Measurements from ENCODE around the gene NEK10. TPM values are rescaled to one million over a fixed set of nuclear protein-coding genes. Genes with fewer than 3 reads are reported as not detected.

The NEK10 gene
- total and polyA plus RNA-seq, 2 of the 4 experiments (the other 2 are of a cell fraction): 2.2 to 6.6 TPM

GRCh38 chr3:27307566-27307965, 61.6 kb downstream of the NEK10 start:
- H3K9ac ChIP-seq (ENCODE audit: low read depth, low read length): no peak overlapping the region
- H3K9me3 ChIP-seq (ENCODE audit: control insufficient read depth, insufficient read depth, low read length): no peaks in the 10 kb centered on the region
- H3K4me1 ChIP-seq (ENCODE audit: control insufficient read depth, insufficient read depth, low read length): peaks cover 3% of the 10 kb centered on the region; the same call in 1 of the 2 replicates
- no peak overlapping the region for H2BK5ac ChIP-seq (ENCODE audit: low read depth, low read length, poor library complexity, severe bottlenecking)
- no peak overlapping the region for H3K4me3 ChIP-seq (ENCODE audit: insufficient read depth, low read depth, low read length)
- no peak for ATAC-seq (ENCODE audit: low read depth)
- no peak overlapping the region for H4K91ac ChIP-seq (ENCODE audit: insufficient read depth, low read depth, low read length)
- no peak overlapping the region for H4K5ac ChIP-seq (ENCODE audit: low read depth, low read length)
- H3K56ac ChIP-seq (ENCODE audit: extremely low read depth, insufficient read depth, low read length): no peak overlapping the region
- intact Hi-C loops (cut with micrococcal nuclease) (no loop called here), dilution Hi-C loops (cut with HindIII; ENCODE audit: low sequenced_read_pairs, unreplicated experiment) (no loop called here), in situ Hi-C loops (cut with MboI; ENCODE audit: low sequenced_read_pairs) (no loop called here)
- no TSS peak for BruUV-seq (replicated peaks)
- no peak overlapping the region for H4K8ac ChIP-seq (ENCODE audit: low read depth in 2 of 2, low read length in 2 of 2)
- no peak overlapping the region for H3K4me2 ChIP-seq (ENCODE audit: low read depth, low read length)
- TF ChIP-seq MAZ (IDR thresholded peaks at IDR 0.05; ENCODE audit: borderline replicate concordance, low read depth, low read length): no peak
- TF ChIP-seq MAFK (IDR thresholded peaks at IDR 0.05; ENCODE audit: low read depth, low read length): peak; percentile 72
- no peak overlapping the region for H2AFZ ChIP-seq (replicated peaks; ENCODE audit: low read length, poor library complexity)
- H2AK5ac ChIP-seq (ENCODE audit: low read depth, low read length): no peak overlapping the region
- peaks cover 2% of the 10 kb centered on the region; the same call in 1 of the 2 replicates for H3K36me3 ChIP-seq (ENCODE audit: control insufficient read depth, insufficient read depth, low read length)
- H3K23ac ChIP-seq (ENCODE audit: low read depth, low read length): no peak overlapping the region
- H4K20me1 ChIP-seq (ENCODE audit: insufficient read depth, low read length): no peaks in the 10 kb centered on the region; the same call in 1 of the 2 replicates
- no peak overlapping the region for H2BK20ac ChIP-seq (ENCODE audit: low read depth, low read length)
- no peak overlapping the region for H2BK15ac ChIP-seq (ENCODE audit: low read depth, low read length)
- no peaks in the 10 kb centered on the region for H3K27me3 ChIP-seq (ENCODE audit: control insufficient read depth, insufficient read depth, low read length)
- ChIA-PET POLR2A (ENCODE audit: unreplicated experiment) (no interaction called here), CTCF (no interaction called here)
- DNase-seq: no peak
- WGBS, 2 experiments (ENCODE audit: extremely low coverage in 2 of 2, insufficient read length in 1 of 2): no CpG with 5 or more reads among the region's 1 CpG
- no peaks in the 10 kb centered on the region for H3K79me1 ChIP-seq (ENCODE audit: low read depth in 1 of 2, low read length in 2 of 2)
- H3K9me1 ChIP-seq (ENCODE audit: insufficient read depth, low read length): no peaks in the 10 kb centered on the region
- H3K4ac ChIP-seq (ENCODE audit: low read depth, low read length): no peak overlapping the region
- H3K14ac ChIP-seq (replicated peaks; ENCODE audit: low read depth, low read length): no peak overlapping the region
- no peak overlapping the region for H3K18ac ChIP-seq (ENCODE audit: low read depth, low read length)
- H2AK9ac ChIP-seq (replicated peaks; ENCODE audit: low read depth, low read length, poor library complexity): no peak overlapping the region
- H3K27ac ChIP-seq (ENCODE audit: insufficient read depth, low read length): no peak overlapping the region
- no peak overlapping the region for H2BK120ac ChIP-seq (ENCODE audit: low read depth, low read length)
